DOHH2 (cell line): ENCODE measurements around the gene EML3.

Experiments used
- EZH2phosphoT487 ChIP-seq: fragments of 200-600 bp; sonication (generic); IDR thresholded peaks from 2 replicates; pipeline ENCODE4 v1.6.1; 2017; ENCODE audit warnings: borderline replicate concordance, mild to moderate bottlenecking, antibody characterized with exemption, low read length, moderate library complexity, mixed read lengths
- TF ChIP-seq, protein P1 (sequence below): fragments of 200-600 bp; sonication (generic); IDR thresholded peaks from one replicate; pipeline ENCODE4 v1.5.1; 2014; ENCODE audit warnings: antibody characterized with exemption, mild to moderate bottlenecking, low read depth, low read length; ENCODE audit not compliant: poor library complexity, severe bottlenecking

- TF ChIP-seq, protein P1, sequence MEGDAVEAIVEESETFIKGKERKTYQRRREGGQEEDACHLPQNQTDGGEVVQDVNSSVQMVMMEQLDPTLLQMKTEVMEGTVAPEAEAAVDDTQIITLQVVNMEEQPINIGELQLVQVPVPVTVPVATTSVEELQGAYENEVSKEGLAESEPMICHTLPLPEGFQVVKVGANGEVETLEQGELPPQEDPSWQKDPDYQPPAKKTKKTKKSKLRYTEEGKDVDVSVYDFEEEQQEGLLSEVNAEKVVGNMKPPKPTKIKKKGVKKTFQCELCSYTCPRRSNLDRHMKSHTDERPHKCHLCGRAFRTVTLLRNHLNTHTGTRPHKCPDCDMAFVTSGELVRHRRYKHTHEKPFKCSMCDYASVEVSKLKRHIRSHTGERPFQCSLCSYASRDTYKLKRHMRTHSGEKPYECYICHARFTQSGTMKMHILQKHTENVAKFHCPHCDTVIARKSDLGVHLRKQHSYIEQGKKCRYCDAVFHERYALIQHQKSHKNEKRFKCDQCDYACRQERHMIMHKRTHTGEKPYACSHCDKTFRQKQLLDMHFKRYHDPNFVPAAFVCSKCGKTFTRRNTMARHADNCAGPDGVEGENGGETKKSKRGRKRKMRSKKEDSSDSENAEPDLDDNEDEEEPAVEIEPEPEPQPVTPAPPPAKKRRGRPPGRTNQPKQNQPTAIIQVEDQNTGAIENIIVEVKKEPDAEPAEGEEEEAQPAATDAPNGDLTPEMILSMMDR: no peak
- no peak for TF ChIP-seq EZH2phosphoT487
Measured at GRCh38 chr11:62580959-62581715, 31.4 kb downstream of the EML3 start.
